Measurements from ENCODE around the gene AK4. TPM values are rescaled to one million over a fixed set of nuclear protein-coding genes. Genes with fewer than 3 reads are reported as not detected.

AK4 gene
- total and polyA plus RNA-seq, 8 donors: 1.9 to 8.7 (median 3.3) TPM

GRCh38 chr1:65214340-65215027 lies 66.5 kb downstream of the AK4 start:
- ATAC-seq: no peak
- no peak for TF ChIP-seq CTCF (IDR thresholded peaks at IDR 0.05)
- H3K36me3 ChIP-seq: no peaks in the 10 kb centered on the region
- no peaks in the 10 kb centered on the region for H3K27me3 ChIP-seq
- no peaks in the 10 kb centered on the region for H3K4me1 ChIP-seq
- no peaks in the 10 kb centered on the region for H3K9me3 ChIP-seq
- DNase-seq: no peak
- H3K27ac ChIP-seq: no peak overlapping the region
- intact Hi-C loops (cut with DNase I): no loop called here
- H3K4me3 ChIP-seq: no peak overlapping the region

- TF ChIP-seq CTCF (IDR thresholded peaks at IDR 0.05): no peak
- intact Hi-C loops (cut with DNase I): no loop called here
- H3K27me3 ChIP-seq: no peaks in the 10 kb centered on the region
- no peak overlapping the region for H3K4me3 ChIP-seq
- no peaks in the 10 kb centered on the region for H3K9me3 ChIP-seq
- H3K27ac ChIP-seq: no peak overlapping the region
- DNase-seq (no peak), ATAC-seq (no peak)
- H3K4me1 ChIP-seq: no peaks in the 10 kb centered on the region
- no peaks in the 10 kb centered on the region for H3K36me3 ChIP-seq
These were observed 69.0 kb downstream of the AK4 start for GRCh38 chr1:65216989-65217388.

- no peak for TF ChIP-seq CTCF (IDR thresholded peaks at IDR 0.05)
- H3K36me3 ChIP-seq: no peaks in the 10 kb centered on the region
- H3K4me1 ChIP-seq: no peaks in the 10 kb centered on the region
- no peaks in the 10 kb centered on the region for H3K9me3 ChIP-seq
- no peaks in the 10 kb centered on the region for H3K27me3 ChIP-seq
- intact Hi-C loops (cut with DNase I): no loop called here
- no peak overlapping the region for H3K4me3 ChIP-seq
- H3K27ac ChIP-seq: no peak overlapping the region
- DNase-seq (no peak), ATAC-seq (no peak)
These were observed 73.8 kb downstream of the AK4 start for GRCh38 chr1:65221638-65222339.

- no peak overlapping the region for H3K27ac ChIP-seq
- no peaks in the 10 kb centered on the region for H3K36me3 ChIP-seq
- ATAC-seq: no peak
- no peaks in the 10 kb centered on the region for H3K4me1 ChIP-seq
- intact Hi-C loops (cut with DNase I): no loop called here
- no peak for DNase-seq
- TF ChIP-seq CTCF (IDR thresholded peaks at IDR 0.05): no peak
- no peaks in the 10 kb centered on the region for H3K27me3 ChIP-seq
- no peaks in the 10 kb centered on the region for H3K9me3 ChIP-seq
- no peak overlapping the region for H3K4me3 ChIP-seq
These were observed 74.4 kb downstream of the AK4 start for GRCh38 chr1:65222340-65222940.

GRCh38 chr1:65224681-65225091 lies 76.7 kb downstream of the AK4 start:
- no peaks in the 10 kb centered on the region for H3K27me3 ChIP-seq
- no peaks in the 10 kb centered on the region for H3K9me3 ChIP-seq
- no peak overlapping the region for H3K4me3 ChIP-seq
- no peaks in the 10 kb centered on the region for H3K36me3 ChIP-seq
- no peak for ATAC-seq
- no peaks in the 10 kb centered on the region for H3K4me1 ChIP-seq
- no peak for TF ChIP-seq CTCF (IDR thresholded peaks at IDR 0.05)
- H3K27ac ChIP-seq: no peak overlapping the region
- intact Hi-C loops (cut with DNase I): no loop called here
- DNase-seq: no peak
